Measurements from ENCODE around the gene OPCML.

The OPCML gene

DNA sequence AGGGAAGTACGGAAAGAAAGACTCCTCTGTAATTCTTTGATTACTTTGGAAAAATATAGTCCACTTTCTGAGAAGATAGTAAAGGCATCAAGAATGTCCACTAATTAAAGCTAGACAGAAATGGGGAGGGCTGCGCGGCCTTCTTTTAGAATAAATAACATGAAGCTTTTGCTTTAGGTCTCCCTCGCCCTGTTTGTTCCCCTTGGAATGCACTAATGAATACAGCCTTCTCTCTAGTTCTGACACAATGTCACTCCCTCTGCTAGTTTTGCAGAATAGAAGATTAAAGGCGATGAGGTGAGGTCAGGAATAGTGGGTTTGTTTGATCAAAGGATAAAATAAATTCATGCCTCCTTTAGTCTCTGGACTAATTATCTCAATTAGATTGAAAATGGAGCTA, 543.9 kb downstream of the OPCML start:
- DNase-seq (ENCODE audit: low read depth, low spot score): no peak

DNA sequence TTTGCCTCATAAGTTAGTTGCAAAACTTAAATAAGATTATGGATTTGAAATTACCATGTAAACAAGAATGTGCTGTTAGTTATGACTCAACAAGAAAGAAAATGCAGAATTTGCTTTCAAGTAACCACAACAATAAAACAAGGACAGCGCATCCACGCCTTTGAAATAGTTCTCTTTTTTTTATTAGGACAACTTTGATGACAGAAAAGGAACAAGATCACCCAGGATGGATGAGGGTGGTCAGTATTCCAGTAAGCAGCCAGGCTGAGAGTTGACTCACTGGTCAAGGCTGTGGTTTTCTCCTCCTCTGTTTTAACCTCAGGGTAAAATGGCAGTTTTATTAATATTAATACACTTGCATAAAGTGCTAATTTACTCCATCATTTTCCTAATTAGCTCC, 544.4 kb downstream of the OPCML start:
- DNase-seq (ENCODE audit: low read depth, low spot score): no peak

DNA sequence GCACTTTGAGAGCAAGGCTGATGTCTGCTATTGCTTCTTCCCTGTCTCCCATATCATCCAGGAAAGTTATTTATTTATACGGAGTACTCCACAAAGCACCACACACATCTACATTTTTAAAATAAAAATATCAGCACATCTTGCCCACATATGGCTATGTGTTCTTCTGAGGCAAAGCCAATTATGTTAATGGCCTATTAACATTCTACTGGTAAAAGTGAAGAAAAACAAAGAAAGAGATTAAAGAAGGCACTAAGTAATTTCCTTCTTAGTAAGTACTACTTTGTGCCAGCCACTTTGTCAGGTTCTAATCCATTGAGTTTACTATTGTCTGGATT, 548.7 kb downstream of the OPCML start:
- DNase-seq (ENCODE audit: low read depth, low spot score): no peak

DNA sequence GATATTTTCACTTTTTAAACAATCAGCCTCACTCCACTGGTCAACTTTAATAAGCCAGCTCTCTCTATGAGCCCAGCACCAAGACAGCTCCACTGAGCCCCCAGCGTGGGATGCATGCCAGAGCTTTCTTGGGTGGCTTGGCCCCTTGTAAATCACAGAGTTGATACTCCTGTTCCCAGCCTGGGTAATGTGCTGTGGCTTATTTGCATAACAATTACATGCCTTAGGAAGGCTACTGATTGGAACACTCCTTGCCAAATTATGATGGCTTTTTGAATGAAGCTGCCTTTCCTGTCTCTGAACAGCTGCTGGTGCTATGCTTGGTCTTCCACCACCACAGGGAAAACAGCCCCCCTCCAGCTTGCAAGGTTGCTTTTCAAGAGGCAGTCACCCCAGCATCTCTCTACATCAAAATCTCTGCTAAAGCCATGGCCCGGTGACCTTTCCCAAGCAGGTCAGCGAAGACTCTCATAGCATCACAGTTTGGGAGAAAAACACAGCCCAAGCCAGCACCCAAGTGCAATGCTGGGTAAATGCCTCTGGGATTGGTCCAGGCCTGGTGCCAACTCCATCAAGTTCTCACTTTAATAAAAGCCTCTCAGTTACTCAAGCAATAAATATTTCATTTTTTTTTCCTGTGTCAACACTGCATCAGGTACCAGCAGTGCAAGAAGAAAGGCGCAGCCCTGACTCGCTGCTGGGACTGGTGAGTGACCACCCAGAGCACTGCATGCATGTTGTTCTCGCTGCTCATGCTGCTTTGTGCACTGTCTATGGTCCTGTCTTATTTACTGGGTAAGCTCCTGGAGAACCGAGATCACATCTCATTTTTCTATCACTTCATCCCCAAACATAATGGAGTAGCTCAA, 549.3 kb downstream of the OPCML start:
- DNase-seq (ENCODE audit: low read depth, low spot score): no peak

DNA sequence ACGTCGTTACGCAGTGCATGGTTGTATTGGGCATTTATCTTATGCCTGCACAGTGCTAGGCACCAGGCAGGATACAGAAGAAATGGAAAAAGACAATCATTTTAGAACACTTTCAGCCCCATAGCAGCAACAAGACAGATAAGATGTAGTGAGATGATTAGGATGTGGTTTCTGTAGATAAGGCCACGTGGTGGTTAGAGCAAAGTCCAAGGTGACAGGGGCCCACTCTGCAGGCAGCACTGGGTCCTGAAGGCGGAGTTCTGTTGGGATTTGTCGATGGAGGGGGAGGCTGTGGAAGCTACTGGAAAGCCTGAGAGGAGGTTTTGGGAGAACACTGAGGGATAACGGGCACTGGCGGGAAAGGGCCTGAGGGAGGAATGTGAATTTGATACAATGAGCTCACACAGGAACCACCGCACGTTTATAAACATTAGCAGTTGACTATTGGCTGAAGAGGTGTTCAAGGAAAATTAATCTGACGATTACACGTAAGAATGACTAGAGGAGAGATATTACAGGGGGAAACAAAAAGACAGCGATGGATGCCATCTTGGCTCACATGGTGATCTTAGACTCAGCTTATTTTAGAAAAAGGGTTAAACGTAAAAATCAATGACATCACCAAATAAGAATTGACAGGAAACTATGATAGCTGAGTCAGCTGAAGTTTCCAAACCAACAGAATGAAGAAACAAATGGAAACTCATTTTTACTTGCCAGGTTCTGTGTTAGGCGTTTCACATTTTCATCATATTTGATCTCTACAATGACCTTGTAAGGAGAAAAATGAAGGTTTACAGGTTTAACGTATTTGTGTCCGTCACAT, 551.0 kb downstream of the OPCML start:
- no peak for DNase-seq (ENCODE audit: low read depth, low spot score)

DNA sequence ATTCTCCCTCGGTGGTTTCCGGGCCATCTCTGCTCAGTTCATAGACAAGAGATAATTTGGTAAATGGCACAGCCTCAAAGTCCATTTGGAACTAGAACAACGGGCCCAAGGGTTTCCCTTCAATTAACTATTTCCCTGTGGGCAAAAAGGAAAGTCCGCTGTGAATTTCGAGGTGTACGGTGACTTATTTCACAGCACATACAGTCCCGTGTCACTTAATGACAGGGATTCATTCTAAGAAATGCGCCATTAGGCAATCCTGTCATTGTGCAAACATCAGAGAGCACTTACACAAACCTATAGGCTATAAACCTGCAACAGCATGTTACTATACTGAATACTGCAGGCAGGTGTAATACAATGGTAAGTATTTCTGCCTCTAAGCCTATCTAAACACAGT, 551.6 kb downstream of the OPCML start:
- DNase-seq (ENCODE audit: low read depth, low spot score): no peak

DNA sequence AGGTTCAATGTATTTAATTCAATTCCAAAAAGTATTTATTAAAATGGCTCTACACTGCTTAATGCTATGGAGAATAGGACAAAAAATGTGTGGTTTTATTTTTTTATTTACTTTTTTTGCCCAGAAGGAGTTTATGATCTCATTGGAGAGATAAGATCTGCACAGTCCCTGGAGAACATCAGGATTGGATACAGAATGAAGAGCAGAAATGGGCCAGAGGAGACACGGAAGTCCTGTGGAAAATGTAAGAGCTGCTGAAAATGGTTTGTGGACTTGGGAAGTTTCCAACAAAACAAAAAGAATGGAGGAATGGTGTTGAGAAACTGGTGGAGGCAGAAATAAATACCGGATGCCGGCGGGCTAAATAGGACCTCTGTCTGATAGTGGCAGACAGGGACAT, 554.6 kb downstream of the OPCML start:
- no peak for DNase-seq (ENCODE audit: low read depth, low spot score)

DNA sequence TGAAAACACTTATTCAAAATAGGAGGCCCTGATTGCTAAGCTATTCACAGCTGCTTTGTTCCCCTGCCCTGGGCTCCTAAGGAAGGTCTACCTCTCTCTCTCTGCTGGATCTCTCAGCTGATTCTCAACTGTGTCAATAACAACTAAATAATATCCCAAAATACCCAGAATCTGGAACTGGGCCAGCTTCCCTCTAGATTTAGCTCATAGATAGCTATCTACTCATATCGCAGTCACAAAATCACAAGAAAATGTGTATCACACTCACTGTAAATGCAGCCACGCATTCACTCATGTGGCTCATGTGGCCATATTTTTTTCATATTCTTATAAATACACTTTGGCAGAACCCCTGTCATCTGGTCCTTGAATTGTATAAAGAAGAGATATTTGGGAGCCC, 555.1 kb downstream of the OPCML start:
- DNase-seq (ENCODE audit: low read depth, low spot score): no peak

DNA sequence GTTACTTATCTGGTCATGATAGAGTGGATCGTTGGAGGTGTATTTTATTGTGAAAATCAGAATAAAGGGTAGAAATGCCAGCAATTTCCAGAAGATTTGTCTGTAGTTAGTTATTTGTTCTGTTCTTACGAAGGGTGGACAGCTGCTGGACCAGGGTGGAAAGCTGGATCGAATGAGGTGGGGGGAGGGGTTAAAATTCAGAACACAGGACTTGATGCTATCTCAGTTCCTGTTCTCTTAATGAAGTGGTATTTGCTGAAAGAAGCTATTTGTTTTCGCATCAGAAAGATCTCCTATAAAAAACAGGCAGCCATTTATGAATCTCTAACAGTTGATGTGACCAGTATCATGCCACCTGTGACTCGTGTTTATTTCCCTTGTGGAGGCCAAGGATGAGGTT, 556.2 kb downstream of the OPCML start:
- DNase-seq (ENCODE audit: low read depth, low spot score): no peak

DNA sequence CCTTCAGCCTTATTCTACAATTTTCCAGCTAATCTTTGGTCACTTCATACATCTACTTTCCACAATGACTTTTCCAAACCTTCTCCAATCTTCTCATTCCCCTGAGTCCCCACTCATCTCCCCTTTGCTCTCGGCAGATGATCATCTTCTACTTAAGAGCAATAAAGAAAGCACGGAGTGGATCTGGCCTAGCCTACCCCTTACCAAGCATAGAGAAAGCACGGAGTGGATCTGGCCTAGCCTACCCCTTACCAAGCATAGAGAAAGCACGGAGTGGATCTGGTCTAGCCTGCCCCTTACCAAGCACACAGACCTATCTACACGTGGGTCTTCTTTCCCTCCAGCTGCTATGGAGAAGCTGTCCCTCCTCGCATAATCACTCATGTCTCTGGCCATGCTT, 558.6 kb downstream of the OPCML start:
- DNase-seq (ENCODE audit: low read depth, low spot score): no peak

DNA sequence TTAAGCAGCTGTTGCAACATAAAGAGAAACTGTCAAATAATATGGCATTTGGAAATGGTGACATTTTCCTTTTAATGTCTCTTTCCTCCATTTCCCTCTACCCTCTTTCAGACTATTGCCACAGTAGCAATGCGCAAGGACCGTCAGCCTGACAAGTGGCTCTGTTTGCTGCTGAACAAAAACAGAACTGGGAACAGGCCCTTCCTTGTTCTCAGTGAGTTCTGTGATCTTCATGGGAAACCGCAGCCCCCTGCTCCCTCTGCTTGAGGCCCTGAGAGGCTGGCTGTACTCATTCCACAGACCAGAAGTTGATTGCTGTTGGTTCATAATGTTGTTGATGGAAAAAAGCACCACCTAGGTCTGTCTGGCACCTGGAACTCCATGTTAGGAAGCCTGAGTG, 559.7 kb downstream of the OPCML start:
- no peak for DNase-seq (ENCODE audit: low read depth, low spot score)

DNA sequence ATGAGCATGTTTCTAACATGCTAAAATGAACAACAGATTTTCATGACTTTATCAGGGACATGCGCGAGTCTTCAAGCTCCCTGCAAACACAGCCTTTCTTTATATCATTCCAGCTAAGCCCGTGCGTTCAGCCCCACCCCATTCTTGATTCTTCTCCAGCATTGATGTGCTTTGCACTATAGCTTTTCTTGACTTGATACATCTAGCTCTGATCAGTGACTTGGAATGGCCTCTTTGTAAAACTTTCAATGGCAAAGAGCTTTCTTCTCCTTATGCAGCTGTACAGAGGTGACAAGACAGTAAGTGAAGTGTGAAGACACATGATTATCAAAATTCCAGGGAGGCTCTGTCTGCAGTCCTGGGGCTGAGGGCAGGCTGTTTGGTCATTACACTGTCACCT, 561.0 kb downstream of the OPCML start:
- no peak for DNase-seq (ENCODE audit: low read depth, low spot score)

DNA sequence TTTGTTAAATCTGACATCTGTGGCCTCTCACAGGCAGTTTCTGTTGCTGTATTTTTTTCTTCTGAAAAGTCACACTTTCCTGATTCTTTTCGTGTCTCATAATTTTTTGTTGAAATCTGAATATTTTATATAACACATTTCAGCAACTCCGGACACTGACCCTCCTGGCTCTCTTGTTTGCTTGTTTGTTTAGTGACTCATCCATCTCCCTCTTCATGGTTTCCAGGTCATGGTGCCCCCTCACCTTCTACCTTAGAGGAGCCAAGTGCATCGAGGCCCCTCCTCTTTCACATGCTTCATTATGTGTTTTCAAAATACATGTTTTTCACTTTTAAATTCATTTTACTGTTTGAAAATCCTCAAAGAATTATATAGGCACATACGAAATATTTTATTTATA, 562.4 kb downstream of the OPCML start:
- no peak for DNase-seq (ENCODE audit: low read depth, low spot score)

DNA sequence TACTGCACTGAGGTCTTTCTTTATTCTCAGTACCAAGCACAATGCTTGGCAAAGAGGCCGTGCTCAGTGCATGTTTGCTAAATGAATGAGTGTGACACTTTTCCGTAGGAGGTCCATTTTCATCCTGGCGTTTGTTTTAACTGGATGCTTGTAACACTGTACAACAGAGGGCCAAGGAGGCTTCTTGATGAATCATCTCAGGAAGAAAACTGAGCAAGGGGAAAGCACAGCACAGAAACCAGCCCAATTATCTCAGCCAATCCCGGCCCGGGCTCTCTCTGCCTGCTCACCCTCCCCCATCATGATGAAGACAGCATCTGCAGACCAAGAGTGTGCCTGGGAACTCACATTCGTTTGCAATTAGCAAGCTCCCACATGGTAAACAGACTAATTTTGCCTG, 570.3 kb downstream of the OPCML start:
- DNase-seq (ENCODE audit: low read depth, low spot score): no peak

DNA sequence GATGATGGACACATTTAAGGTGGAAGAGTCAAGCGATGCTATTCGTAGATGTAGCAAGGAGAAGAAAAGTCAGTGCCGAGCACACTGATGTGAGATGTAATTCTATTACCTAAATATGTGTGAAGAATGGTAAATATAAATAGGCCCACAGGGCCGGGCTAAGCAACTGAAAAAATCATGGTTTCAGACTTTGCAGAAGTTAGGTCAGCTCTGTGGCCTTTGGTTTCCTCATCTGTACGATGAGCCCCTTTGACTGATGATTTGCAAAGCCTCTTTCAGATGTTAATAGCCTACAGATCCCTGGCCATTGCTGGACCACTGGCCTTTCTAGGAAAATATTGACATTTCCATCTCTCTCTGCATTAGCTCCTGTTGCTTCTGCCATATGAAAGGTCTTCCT, 570.8 kb downstream of the OPCML start:
- no peak for DNase-seq (ENCODE audit: low read depth, low spot score)

DNA sequence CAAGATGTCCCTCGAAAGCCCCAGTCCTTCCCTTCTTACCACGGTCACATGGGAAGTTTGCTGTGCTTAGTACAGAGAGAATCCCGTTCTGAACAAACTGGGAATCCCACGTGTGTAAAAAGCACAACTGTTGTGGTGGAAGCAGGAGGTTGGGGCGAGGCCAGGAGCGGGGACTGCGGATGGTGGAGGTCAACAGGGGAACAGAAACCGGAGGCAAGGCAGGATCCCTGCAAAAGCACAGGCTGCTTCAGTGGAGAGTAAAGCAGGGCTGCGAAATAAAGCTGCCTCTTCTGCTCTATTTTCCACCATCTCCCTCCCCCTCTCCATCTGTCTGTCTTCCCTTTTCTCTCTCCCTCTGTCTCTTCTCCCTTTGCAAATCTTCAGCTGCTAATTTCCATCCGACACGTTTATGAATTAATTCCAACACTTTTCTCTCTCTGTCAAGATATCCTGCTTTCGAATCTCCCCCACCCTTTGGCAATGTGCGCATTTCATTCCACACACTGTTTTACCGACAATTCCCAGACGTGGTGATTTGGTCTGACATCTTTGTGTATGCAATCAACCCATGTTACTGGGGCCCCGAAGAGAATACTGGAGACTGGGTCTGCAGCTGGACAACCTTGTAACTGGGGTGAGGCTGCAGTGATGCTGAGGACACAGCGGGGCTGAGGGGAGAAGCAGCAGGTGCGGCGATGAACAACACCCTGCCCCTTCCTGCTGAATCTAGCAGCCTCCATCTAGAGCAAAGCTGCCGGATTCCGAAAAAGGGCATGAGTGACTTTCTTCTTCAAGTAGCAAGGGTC, 571.8 kb downstream of the OPCML start:
- DNase-seq (ENCODE audit: low read depth, low spot score): no peak

DNA sequence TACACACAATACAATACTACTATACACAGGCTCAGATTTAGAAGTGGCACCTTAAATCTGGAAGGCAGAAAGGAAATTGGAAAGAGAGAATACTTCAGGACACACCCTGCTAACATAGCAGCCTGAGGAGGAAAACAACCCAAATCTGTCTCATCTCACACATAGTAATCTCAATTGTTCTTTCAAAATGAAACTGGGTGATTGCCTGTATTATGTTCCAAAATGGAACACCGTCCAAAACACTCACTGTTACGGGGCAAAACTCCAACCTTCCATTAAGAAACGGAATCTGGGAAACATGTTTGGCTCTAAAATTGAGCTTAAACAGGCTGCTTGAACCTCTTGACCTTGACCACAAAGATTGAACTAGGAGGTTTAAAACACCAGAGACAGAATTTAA, 572.6 kb downstream of the OPCML start:
- DNase-seq (ENCODE audit: low read depth, low spot score): no peak

DNA sequence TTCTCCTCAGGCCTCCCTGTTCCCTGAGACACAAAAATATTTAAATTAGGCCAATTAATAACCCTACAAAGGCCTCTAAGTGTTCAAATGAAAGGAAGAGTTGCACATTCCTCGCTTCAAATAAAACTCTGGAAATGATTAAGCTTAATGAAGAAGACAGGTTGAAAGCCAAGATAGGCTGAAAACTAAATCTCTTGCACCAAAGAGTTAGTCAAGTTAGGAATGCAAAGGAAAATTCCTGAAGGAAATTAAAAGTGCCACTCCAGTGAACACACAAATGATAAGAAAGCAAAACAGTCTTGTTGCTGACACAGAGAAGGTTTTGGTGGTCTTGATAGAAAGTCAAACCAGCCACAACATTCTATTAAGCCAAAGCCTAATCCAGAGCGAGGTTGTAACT, 574.4 kb downstream of the OPCML start:
- DNase-seq (ENCODE audit: low read depth, low spot score): no peak

DNA sequence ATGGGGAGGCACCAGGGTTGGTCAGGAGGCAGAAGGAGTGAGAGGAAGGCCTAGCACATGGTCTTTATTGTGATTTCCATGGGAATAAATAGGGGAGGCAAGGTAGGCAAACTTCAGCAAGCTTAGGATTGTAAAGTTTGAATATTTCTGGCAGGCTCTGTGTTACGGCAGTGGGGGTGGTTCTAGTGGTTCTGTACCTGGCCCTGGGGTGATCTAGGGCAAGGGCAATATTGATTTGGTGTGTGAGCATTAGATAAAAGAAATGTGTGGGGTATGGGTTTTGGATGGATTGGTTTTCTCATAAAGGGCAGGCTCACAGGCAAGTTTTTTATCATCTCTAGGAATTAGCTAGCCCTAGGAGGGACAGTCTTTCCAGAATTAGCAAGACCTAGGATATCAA, 584.0 kb downstream of the OPCML start:
- DNase-seq (ENCODE audit: low read depth, low spot score): no peak

DNA sequence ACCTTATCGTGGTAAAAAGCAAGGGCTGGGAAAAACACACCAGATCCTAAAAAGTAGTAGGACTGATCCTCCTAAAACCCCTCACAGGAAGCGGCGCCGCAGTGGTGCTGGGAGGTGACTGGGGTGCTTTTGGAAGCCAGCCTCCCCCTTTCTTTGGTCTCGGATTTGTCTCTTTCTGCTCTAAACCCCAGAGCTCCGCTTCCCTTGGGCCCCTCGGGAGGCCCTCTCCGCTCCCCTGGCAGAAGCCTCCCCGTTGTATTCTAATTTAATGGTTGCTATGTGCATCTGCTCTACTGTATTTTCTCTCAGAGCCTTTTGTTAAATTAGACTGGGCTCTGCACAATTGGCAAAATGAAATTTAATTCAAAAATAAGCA, 587.7 kb downstream of the OPCML start:
- no peak for DNase-seq (ENCODE audit: low read depth, low spot score)

DNA sequence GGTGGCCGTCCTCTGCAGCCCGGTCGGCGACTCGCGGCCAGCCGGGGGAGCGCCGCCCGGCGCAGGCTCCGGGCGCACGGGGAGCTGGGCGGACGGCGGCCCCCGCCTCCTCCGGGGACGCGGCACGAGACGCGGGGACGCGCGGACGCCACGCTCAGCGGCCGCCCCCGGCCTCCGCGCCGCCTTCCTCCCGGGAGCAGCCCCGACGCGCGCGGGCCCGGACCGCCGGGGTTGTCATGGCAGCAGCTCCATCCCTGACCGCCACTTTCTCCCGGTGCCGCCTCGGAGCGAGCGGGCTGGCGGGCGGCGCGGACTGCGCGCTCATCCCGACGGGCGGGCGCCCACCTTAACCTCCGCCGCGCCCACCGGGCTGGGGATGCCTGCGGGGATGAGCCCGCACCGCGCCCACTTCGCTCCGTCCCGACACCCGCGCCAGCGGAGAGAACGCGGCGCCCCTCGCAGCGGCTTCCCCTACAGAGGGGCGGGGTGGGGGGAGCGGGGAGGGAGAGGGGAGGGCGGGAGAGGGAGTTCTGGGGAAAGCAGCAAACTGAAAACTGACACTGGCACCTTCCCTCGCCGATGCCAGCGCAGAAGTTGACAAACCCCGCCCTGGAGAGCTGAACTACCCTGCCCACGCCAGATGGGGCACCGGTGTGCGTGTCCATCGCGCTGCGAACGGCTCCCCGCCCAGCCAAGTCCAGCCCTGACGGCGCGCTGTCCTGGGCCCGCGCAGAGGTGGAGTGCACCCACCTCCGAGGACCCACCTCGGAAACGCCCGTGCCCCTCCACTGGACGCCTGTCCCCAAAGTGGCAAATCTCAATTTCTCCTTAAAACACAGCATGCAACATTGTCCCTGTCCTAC, 588.4 kb downstream of the OPCML start:
- no peak for DNase-seq (ENCODE audit: low read depth, low spot score)

DNA sequence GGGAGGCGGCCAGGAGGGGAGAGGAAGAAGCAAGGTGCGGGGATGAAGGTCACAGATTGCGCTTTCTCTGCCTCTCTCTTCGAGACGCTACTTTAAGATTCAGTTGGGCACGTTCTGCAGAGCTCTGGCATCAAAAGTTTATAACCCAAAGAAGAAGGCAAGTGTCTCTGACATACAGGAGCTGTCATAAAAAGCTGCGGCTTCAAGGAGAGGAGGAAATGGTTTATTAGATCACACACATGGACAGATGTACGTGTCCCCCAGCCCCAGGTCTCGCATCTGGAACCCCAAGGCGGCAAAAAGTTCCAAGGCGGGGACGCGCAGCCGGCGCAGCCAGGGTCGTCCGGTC, 589.0 kb downstream of the OPCML start:
- no peak for DNase-seq (ENCODE audit: low read depth, low spot score)

Measured in brain pericyte (primary cell).